OCI-LY1 (cell line): ENCODE results near the gene REG3A.

Source experiments
- CTCF ChIP-seq: fragments of 200-600 bp; sonication (generic), shearing (Covaris generic); IDR thresholded peaks from 2 replicates; pipeline ENCODE4 v1.5.1; 2017; ENCODE audit warnings: mild to moderate bottlenecking, antibody characterized with exemption, low read length, moderate library complexity, mixed read lengths
- EZH2 ChIP-seq: fragments of 200-600 bp; sonication (generic), shearing (Covaris generic); IDR thresholded peaks from 2 replicates; pipeline ENCODE4 v1.8.0; 2017; ENCODE audit warnings: borderline replicate concordance, mixed run types, mild to moderate bottlenecking, antibody characterized with exemption, low read length, moderate library complexity, mixed read lengths

DNA sequence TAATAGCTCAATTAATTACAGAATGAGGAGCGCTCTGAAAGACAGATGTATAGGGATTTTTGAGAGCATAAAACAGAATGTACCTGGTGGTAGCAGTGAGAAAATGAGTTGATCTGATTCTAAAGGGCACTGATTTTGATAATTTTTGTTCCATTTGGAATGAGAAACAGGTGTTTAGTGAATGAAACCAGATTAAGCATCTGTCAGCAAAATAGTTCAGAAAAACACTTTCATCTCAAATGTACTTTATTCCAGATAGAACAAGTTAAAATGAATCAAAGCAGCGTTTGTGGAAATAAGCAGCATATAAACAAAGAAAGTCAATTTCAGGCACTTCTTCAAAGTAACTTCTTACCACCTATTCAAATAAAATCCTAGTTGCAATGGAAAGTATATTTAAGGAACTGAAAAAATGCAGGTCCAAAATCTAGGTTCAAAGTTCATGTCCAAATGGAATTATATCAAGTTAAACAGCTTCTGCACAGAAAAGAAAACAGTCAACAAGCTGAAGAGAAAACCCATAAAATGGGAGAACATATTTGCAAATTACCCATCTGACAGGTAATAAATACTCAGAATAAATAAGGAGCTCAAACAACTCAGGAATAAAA is 11.9 kb upstream of the REG3A start:
- TF ChIP-seq EZH2 (no peak), CTCF (no peak)
